Medulla oblongata (tissue), 1 donor: ENCODE results near the gene HOXC10.

Experiments
- DNase-seq: peaks from one replicate; pipeline ENCODE4 v3.0.0-alpha.2; 2015; ENCODE audit errors: extremely low spot score

Gene HOXC10

DNA sequence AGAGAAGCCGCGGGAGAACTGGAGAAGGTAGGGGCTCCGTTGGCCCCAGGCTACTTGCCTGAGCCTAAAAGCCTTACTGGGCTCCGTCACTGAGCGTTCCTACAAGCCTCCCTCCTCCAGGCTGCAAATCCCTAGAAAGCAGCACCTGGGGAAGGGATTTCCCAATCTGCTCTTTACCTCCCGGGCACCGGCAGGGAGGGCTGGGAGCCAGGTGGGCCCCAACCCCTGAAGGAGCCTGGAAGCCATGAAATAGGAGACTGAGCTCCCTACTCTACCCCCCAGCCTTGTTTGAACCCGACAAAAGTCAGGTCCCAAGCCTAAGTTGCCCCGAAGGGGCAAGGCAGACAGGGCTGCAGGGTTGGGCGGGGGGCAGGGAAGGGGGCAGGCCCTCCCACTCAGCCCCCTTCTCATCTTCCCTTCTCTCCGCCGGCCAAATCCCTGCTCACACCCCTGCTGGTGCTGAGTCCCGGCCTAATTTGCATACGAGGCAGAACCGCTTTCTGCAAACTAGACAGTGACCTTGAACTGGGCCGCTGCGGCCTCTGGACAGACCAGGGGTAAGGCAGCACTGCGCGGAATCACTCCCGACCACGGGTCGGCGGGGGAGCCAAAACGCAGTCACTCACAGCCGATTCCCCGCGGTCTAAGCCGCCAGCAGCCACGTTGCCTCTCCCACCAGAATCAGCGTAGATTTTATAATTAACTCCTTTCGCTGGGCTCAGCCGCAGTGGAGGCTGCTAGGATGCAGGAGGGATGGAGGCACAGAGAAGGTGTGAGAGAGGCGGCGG is 34.0 kb upstream of the HOXC10 start:
- no peak for DNase-seq

DNA sequence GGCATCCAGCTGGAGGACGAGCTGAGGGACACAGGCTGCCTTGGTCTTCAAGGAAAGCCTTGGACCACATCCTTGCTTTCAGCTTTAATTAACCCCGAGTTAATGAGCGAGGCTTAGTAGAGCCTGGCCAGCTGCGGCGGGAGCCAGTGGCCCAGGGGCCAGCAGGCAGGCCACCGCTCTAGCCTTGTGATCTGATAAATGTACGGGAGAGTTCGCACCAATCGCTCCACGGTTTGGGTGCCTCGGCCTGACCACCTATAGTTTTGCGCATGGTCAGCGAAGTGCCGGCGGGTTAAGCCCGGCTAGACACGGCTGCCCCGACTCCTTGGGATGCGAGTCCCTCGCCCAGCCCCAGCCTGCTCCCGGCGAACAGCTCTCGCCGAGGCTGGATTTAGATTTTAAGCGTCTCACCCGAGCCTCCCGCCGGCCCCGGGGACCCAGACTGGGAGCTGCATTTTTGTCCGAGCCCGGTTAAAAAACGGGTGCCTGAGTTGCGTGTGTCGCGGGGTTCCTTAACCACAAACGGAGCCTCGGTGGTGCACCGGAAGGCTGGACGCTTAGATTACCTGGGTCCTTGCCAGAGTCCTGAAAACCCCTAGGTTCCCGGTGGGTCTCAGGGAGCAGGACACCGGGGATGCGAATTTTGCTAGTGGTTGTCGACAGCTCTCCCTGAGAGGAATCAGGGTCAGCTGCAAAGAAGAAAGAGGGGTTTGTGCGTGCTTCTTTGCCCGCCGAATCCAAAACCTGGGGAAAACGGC is 33.2 kb upstream of the HOXC10 start:
- no peak for DNase-seq

DNA sequence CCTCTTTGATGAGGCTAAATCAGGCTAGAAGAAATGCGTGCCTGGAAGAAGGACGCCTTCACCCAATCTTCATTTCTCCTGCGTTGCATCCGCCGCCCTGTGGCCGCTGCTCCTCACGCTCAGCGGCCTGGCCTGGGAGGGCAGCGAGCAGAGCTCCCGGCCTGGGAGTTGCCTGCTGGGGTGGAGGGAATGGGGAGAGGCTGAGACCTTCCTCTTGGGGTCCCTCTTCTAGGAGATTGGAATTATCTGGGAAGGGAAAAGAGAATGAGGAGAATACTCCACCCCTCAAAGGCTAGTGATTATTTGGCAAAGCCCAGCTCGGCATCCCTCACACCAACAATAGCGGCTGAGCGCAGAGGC is 32.6 kb upstream of the HOXC10 start:
- no peak for DNase-seq

DNA sequence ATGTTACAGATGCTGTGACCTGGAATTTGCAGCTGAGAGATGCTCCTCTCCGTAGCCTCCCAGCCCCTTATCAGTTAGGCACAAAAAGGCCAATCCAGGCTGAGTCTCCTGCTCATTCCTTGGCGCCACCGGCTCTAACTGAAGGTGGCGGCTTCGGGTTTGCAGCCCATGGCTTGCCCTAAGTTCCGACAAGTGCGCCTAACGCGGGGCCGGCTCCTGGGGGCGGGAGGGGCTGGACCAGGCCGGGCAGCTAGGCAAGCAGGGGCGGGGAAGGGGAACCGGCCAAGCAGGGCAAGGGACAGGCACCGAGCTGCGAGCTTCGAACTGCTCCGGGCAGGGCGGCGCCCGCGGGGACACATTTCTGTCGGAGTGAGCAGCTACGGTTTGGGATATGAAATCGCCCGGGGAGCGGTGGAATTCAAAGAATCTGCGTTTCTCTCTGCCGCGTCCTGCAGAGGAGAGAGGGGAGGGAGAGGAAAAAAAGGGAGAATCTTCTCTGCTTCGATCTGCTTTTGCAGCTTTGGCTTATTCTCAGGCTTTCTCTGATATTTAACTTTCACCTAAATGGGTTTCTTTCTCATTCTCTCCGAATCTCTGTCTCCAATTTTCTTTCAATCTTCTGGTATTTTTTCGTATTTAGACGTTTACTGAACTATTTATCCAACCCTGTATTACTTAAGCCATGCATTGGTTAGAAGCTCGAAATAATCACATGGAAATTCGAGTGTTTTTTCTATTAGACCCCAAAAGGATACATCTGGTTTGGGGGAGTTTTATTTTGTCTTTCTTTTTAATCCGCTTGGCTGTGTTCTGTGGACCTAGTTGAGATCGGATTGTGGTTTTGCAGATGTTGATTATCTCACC is 31.8 kb upstream of the HOXC10 start:
- no peak for DNase-seq

DNA sequence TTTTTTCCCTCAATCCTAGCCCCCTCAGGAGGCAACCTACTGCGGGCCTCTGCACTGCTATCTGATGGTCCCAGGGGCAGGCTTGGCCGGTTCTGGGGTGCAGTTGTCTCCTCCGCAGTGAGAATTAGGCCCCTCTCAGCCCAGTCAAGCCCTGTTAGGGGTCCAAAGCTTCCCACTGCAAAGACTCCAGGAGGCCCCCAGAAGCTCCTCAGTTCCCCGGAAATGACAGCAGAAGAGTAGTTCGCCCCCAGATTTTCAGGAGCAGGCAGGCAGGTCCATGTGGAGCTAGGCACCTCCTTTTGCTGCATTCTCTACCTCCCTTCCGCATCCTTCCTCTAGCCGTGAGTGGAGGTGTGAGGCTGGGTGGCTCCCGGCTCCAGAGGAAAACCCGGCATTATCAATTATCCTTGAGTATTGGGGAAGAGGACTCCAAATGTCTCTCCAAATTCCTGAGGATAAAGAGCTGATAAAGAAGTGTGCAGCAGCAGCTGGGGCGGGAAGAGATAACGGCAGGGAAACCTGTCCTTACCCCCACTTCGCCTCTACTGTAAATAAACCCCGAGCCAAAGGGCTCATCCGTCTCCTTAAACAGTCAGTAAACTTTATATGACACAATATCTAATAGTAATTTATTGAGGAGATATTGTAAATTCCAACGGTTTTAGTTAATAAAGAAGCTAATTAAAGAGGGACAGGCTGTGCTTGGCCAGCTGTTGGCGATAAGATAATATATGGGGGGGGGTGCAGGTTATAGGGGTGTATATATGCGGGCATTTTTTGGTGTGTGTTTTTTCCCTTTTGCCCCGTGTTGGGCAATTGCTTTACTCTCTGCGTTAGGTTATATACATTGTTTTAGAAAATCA is 30.9 kb upstream of the HOXC10 start:
- no peak for DNase-seq

DNA sequence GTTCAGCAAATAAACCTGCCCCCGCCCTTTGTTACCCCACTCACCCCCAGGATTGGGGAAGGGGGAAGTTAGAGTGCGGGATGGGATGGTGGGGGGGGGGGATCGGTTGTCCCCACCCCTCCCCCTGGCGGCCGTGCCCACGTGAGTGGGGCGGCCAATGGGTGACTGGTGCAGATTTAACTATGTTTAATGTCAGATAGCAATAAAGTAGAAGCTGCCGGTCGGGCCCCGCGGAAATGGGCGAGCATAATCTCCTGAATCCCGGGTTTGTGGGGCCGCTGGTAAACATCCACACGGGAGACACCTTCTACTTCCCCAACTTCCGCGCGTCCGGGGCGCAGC is 30.3 kb upstream of the HOXC10 start, which contains the start of gene HOXC12:
TSS of gene HOXC12 (plus strand) at position 210 of the 342 bp plus-strand sequence. CDS start at position 237, 27 bp downstream.
- no peak for DNase-seq

DNA sequence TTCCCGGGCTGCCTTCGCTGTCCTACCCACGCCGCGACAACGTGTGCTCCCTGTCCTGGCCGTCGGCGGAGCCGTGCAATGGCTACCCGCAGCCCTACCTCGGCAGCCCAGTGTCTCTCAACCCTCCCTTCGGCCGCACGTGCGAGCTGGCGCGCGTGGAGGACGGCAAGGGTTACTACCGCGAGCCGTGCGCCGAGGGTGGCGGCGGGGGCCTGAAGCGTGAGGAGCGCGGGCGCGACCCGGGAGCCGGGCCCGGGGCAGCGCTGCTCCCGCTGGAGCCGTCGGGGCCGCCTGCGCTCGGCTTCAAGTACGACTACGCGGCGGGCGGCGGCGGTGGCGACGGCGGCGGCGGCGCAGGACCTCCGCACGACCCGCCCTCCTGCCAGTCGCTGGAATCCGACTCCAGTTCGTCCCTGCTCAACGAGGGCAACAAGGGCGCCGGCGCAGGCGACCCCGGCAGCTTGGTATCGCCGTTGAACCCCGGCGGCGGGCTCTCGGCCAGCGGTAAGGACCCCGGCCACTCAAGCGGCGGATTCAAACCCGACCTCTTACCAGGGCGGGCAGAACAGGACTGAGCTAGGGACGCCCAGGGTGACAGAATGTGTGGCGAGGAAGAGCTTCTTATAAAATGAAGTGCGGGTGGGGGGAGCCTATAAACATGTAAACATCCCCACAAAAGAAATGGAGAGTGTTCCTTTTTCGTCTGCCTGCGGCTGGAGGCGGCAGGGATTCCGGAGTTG is 29.7 kb upstream of the HOXC10 start:
- no peak for DNase-seq

DNA sequence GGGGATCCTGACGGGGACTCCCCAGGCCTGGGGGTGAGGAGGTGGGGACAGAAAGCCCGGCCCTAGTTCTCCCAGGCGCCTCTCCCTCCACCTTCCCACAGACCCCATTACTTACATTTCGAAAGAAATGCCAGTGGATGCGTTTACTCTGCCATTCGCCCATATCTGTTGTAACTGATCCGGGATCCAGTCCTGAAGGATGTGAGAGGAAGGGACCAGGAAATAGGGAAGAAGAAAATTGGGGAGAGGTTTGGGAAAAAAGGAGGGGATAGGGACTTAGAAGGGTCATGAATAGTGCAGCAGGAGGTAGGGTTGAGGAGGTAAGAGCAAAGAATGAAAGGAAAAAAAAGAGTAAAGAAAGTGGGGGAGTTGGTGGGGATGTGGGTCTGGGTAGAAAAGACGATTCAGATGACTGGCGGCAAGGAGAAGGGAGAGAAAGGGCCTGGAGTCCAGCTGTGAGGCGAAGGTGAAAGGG is 29.1 kb upstream of the HOXC10 start:
- no peak for DNase-seq

DNA sequence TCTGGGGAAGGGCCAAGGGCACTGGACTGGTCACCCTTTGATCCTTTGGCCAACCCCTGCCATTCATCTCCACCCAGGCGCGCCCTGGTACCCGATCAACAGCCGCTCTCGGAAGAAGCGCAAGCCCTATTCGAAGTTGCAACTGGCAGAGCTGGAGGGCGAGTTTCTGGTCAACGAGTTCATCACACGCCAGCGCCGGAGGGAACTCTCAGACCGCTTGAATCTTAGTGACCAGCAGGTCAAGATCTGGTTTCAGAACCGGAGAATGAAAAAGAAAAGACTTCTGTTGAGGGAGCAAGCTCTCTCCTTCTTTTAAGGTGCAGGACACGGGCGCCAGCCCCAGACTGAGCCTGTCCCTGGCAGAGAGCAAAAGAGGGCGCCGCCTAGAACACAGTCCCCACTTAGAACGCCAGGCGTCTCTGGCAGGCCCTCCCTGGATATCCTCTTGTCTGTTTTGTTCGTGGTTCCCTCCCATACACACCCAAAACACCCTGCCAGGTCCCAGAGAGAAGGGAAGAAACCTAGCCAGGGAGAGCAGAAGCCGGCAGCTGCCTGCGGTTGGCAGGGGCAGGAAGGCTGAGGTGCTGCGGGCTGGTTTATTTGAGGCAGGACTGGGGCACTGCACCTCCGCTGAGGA is 28.6 kb upstream of the HOXC10 start:
- DNase-seq: no peak

DNA sequence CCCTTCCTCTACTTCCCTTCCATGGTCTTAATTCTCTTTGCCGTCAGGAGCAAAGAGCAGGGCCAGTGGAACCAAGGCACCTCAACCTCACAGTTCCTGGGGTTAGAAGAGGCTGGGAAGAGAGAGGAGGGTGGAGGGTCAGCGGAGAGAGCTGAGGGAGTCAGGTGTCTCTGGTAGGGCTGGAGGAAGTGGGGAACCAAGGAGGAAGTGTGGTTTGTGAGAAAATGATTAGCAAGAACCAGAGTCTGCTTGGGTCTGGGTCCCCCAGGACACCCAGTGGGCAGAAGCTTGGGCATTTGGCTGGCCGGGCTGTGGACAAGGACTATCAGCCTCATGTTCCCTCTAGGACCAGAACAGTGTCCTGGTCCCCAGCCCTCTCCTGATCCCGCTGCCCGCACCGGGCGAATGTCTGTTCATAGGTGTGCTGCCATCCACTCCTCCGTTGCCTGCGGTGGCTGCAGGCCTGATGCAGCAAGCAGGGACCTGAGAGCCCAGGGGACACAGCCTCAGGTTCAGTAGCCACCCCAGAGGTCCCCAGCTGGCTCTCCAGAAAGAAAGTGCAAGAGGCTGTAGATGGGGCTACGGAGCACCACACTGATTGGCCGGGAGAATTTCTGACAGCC is 27.9 kb upstream of the HOXC10 start:
- DNase-seq: no peak

DNA sequence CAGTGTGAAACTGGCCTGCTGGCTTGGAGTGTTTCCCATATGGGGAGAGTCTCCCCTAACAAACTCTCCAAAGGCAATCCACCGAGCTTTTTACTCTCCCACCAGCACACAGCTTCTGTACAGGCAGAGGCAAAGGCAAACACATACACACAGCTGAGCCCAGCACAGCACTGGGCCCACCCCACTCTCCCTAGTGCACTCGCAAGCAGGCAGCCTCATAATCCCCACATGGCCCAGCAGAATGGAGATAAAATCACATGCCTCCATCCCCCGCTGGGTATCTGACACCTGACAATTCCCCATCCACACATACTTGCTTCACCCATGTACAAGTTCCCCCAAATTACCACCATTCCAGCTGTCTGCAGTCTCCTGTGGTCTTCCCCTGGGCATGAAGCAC is 26.8 kb upstream of the HOXC10 start:
- no peak for DNase-seq

DNA sequence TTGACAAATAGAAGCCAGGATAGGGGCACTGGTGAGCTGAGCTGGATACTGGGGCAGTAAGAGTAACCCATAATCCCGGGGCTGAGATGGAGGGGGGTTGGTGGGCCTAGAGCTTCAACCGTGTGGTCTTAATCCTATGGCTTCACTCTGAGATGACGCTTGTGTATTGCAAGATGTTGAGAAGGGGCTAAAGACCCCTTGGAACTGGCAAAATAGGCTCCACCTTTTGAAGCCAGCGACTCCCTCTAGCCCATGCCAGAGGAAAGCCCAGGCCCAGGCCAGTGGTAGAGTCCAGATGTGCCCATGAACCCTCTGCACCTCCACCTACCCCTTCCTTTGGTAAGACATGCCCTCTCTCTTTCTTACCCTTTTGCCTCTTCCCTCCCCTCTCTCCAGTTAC is 25.6 kb upstream of the HOXC10 start:
- no peak for DNase-seq

DNA sequence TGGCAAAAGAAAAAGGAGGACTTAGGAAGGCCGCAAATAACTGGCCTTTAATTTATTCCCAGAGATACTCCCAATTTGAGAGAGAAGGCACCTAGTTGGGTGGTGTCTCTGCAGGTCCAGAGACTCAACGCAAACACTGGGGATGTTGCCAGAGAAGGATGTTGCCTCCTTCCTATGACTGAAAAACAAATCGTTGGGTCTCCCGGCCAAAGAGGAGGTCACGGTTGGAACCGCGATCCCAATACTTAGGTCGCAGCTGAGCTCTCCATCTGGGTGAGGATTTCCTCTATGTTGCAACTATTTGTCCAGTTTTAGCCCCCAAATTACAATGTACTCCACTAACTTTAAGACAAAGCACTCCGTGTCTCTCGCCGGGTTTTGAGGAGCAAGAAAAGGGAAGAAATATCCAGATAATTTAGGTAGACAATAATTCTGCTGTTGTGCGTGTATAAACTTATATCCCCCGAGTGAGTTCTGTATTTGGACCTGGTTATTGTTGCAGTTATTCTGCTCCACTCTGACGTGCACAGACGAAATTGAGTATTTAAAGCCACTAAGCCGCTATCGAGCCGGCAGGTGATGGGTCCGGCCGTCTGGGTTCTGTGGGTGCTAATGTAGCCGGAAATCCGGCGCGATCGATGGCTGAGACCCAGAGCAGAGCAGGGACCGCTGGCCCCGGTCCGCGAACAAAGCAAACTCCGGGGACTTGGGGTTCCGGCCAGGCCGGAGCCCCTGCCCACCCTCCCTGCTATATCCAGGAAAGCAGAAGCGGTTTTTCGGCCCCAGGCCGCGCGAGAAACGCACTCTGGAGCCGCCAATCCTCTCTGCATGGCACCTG is 24.5 kb upstream of the HOXC10 start:
- no peak for DNase-seq

DNA sequence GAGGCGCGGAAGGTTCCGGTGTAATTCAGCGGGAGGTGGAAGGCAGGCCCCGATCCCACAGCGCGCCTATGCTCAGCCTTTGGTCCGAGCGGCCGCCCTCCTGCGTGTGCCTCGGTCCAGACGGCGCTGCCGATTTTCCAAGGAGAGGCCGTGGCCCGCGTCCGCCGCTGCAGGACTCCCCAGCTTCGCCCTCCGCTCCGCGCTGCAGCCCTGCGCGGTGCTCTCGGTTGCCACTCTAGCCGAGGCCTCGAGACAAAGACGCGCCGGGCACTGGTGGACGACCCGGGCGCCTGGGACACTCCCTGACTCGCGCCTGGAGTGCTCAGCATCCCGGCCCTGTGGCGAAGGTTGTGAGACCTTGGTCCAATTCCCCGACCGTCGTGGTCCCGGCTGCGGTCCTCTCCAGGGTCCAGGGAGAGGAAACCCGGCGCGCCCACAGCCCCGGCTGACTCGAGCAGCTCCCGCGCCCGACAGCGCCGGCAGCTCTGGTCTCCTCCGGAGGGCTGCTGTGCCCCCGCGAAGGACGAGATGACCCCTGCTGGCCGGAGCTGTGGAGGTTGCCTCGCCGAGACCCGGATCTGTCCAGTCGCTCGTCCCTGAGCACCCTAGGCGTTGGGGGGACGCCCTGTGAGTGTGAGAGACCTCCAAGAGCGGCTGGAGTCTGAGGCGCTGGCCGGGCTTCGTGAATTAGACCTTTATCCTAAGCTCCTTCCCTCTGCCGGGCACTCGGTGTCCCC is 23.8 kb upstream of the HOXC10 start:
- DNase-seq: no peak

DNA sequence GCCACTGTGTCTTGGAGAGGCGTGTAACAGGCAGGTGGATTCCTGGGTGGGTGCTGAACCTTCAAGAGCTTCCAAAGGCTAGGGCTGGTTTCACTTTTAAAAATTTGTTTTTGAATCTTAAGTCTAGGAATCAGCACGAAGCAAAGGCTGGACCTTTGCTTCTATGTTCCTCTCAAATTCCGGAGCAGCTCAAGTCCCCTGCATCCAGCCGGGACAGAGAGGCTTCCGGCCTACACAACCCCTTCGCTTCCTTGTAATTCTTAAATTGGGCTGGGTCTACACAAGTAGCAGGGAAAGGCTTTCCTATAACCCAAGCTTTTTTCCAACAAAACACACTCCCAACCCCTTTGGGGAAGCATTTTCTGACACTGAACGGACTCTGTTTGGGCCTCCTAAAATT is 21.9 kb upstream of the HOXC10 start:
- DNase-seq: no peak

DNA sequence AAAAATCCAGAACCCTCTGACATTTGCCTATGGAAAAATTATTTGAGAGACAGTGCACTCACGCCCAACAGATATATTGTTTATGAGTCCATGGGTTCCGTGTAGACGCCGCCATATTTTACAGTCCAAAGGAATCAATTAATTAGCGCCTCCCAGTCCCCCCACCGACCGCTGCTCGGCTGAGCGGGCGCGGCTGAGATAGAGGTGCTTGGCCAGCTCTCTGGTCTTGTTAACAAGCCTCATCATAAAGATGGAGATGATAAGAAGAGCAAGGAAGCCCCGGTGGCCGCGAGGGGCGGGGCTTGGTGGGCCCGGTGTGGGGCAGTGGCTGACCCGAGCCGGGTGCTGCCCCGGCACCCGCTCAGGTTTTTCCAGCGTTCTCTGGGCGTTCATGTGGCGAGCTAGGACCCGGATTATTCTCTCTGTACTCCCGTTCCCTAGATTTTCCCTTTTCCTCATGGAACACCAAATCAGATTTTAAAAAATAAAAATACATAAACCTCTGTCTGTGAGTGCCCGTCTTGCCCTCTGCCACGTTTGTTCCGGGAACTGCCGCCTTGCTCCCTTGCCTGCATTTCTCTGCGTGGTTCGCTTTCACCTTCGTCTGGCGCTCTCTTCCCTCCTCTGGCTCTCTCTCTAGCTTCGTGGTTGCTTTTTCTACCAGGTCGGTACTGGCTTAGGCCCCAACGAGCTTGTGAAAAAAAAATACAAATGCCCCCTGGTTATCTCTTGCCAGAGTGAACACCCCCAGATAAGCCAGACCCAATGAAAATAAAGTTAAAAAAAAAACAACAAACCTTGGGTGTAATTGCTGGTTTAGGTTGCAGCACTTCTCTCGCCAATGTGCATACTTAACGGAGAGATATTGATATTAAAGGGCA is 21.3 kb upstream of the HOXC10 start:
- no peak for DNase-seq

DNA sequence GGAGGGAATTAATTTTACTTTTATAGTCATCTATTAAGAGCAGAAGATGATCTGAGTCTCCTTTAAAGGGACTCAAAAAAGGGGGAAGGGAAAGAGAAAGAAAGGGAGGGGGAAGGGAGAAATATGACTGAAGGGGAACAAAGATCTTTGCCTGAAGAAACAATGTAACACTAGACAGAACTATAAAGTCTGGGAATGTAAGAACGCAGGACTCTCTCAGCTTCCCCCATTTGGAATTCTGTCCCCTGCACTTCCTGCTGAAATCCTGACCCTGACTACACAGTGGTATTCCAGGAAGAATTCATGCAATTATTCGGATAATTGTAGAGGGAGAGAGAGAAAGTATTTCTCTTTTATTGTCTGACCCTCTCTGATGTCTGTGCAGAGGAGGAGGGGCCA is 20.6 kb upstream of the HOXC10 start:
- no peak for DNase-seq
